IMR-90 (cell line): ENCODE measurements around the gene GPR107. TPM values are rescaled to one million over a fixed set of nuclear protein-coding genes. Genes with fewer than 3 reads are reported as not detected.
A peak's percentile ranks its signal among the peaks of the same experiment; 100 is the strongest.

Experiments
- ATAC-seq: fragments of 200-7000 bp; cut with Tn5 transposase; 2 replicates; pipeline ENCODE4 v1.9.1; 2020; ENCODE audit warnings: low read depth, mild to moderate bottlenecking, moderate library complexity
- BruUV-seq: library from RNA; stranded (reverse); fragments of 400-500 nt; replicated peaks from 2 replicates; lab custom pipeline; 2021; lab: Mats Ljungman, UMichigan
- CTCF ChIA-PET: fragments of 300-600 bp; formaldehyde crosslinking; extraction: SDS; loops from one replicate; lab custom pipeline; 2021; ENCODE audit warnings: antibody characterized with exemption; lab: Yijun Ruan, JAX
- POLR2A ChIA-PET: fragments of 300-600 bp; sonication (Branson Sonifier 250); formaldehyde crosslinking; loops from one replicate; lab custom pipeline; 2022; ENCODE audit warnings: antibody characterized with exemption; ENCODE audit not compliant: unreplicated experiment; lab: Charles Lee
- DNase-seq: peaks from one replicate; pipeline ENCODE4 v3.0.0; 2013
- H2AFZ ChIP-seq: replicated peaks from 2 replicates; pipeline ENCODE3; 2013; ENCODE audit warnings: low read length, mild to moderate bottlenecking; ENCODE audit not compliant: poor library complexity
- H2AK5ac ChIP-seq: 2 replicates; pipeline ENCODE4 v1.6.1; 2013; ENCODE audit warnings: low read depth, low read length, inconsistent platforms
- H2AK9ac ChIP-seq: replicated peaks from 2 replicates; pipeline ENCODE3; 2013; ENCODE audit warnings: mild to moderate bottlenecking, low read depth, low read length, moderate library complexity; ENCODE audit not compliant: poor library complexity
- H2BK120ac ChIP-seq: 2 replicates; pipeline ENCODE4 v1.6.1; 2013; ENCODE audit warnings: low read depth, low read length, inconsistent platforms
- H2BK15ac ChIP-seq: 3 replicates; pipeline ENCODE4 v1.6.1; 2013; ENCODE audit warnings: low read depth, low read length, inconsistent platforms
- H2BK20ac ChIP-seq: 2 replicates; pipeline ENCODE4 v1.6.1; 2013; ENCODE audit warnings: low read depth, mild to moderate bottlenecking, inconsistent platforms, low read length, moderate library complexity
- H2BK5ac ChIP-seq: 2 replicates; pipeline ENCODE4 v1.6.1; 2013; ENCODE audit warnings: mild to moderate bottlenecking, low read depth, low read length, inconsistent platforms; ENCODE audit not compliant: poor library complexity, severe bottlenecking
- H3K14ac ChIP-seq: replicated peaks from 2 replicates; pipeline ENCODE4 v1.6.1; 2013; ENCODE audit warnings: low read depth, low read length, inconsistent platforms
- H3K18ac ChIP-seq: 2 replicates; pipeline ENCODE4 v1.6.1; 2013; ENCODE audit warnings: low read depth, low read length, control low read depth
- H3K23ac ChIP-seq: 2 replicates; pipeline ENCODE4 v1.6.1; 2013; ENCODE audit warnings: low read depth, low read length, inconsistent platforms
- H3K27ac ChIP-seq: 2 replicates; pipeline ENCODE4 v1.5.1; 2013; ENCODE audit warnings: mild to moderate bottlenecking, control low read depth, low read length; ENCODE audit not compliant: insufficient read depth
- H3K27me3 ChIP-seq: 2 replicates; pipeline ENCODE4 v1.6.1; 2013; ENCODE audit warnings: low read length; ENCODE audit not compliant: control insufficient read depth, insufficient read depth
- H3K36me3 ChIP-seq: 2 replicates; pipeline ENCODE4 v1.6.1; 2013; ENCODE audit warnings: low read length, mixed read lengths; ENCODE audit not compliant: control insufficient read depth, insufficient read depth
- H3K4ac ChIP-seq: 2 replicates; pipeline ENCODE4 v1.6.1; 2013; ENCODE audit warnings: low read depth, low read length, inconsistent platforms
- H3K4me1 ChIP-seq: 2 replicates; pipeline ENCODE4 v1.6.1; 2013; ENCODE audit warnings: low read length, mixed read lengths; ENCODE audit not compliant: control insufficient read depth, insufficient read depth
- H3K4me2 ChIP-seq: 2 replicates; pipeline ENCODE4 v1.6.1; 2013; ENCODE audit warnings: low read depth, mild to moderate bottlenecking, control low read depth, low read length, moderate library complexity
- H3K4me3 ChIP-seq: 2 replicates; pipeline ENCODE4 v1.5.1; 2013; ENCODE audit warnings: low read depth, mild to moderate bottlenecking, control low read depth, low read length, moderate library complexity; ENCODE audit not compliant: insufficient read depth
- H3K56ac ChIP-seq: 2 replicates; pipeline ENCODE4 v1.6.1; 2013; ENCODE audit warnings: low read length, inconsistent platforms; ENCODE audit not compliant: insufficient read depth; ENCODE audit errors: extremely low read depth
- H3K79me1 ChIP-seq, 2 experiments: 2 replicates each; pipeline ENCODE4 v1.6.1; 2013; ENCODE audit warnings: low read length in 2 of 2, inconsistent platforms in 1 of 2, low read depth in 1 of 2
- H3K9ac ChIP-seq: 2 replicates; pipeline ENCODE4 v1.6.1; 2013; ENCODE audit warnings: low read depth, low read length, control low read depth
- H3K9me1 ChIP-seq: 2 replicates; pipeline ENCODE4 v1.6.1; 2013; ENCODE audit warnings: low read length, inconsistent platforms; ENCODE audit not compliant: insufficient read depth
- H3K9me3 ChIP-seq: 2 replicates; pipeline ENCODE4 v1.6.1; 2013; ENCODE audit warnings: low read length; ENCODE audit not compliant: control insufficient read depth, insufficient read depth
- H4K20me1 ChIP-seq: 2 replicates; pipeline ENCODE4 v1.6.1; 2013; ENCODE audit warnings: low read length, inconsistent platforms; ENCODE audit not compliant: insufficient read depth
- H4K5ac ChIP-seq: 2 replicates; pipeline ENCODE4 v1.6.1; 2013; ENCODE audit warnings: mild to moderate bottlenecking, low read depth, low read length, control low read depth
- H4K8ac ChIP-seq, 2 experiments: 2 replicates each; pipeline ENCODE4 v1.6.1; 2013; ENCODE audit warnings: low read depth in 2 of 2, low read length in 2 of 2, control low read depth in 1 of 2, inconsistent platforms in 1 of 2
- H4K91ac ChIP-seq: 2 replicates; pipeline ENCODE4 v1.6.1; 2013; ENCODE audit warnings: low read depth, low read length, inconsistent platforms; ENCODE audit not compliant: insufficient read depth
- BHLHE40 ChIP-seq: fragments of 150-350 bp; IDR thresholded peaks from 2 replicates; pipeline ENCODE4 v1.6.1; 2016; ENCODE audit warnings: mild to moderate bottlenecking, low read depth, low read length
- CEBPB ChIP-seq: IDR thresholded peaks from 2 replicates; pipeline ENCODE4 v1.6.1; 2012; ENCODE audit warnings: low read depth, low read length, improper control_type of control experiment
- FOS ChIP-seq: fragments of 150-350 bp; IDR thresholded peaks from 2 replicates; pipeline ENCODE4 v1.6.1; 2016; ENCODE audit warnings: low read depth, low read length
- MAFK ChIP-seq: IDR thresholded peaks from 2 replicates; pipeline ENCODE4 v1.6.1; 2012; ENCODE audit warnings: low read depth, low read length, improper control_type of control experiment
- MAZ ChIP-seq: IDR thresholded peaks from 2 replicates; pipeline ENCODE4 v1.6.1; 2012; ENCODE audit warnings: low read depth, mild to moderate bottlenecking, low read length, improper control_type of control experiment, moderate library complexity, borderline replicate concordance
- MXI1 ChIP-seq: IDR thresholded peaks from 2 replicates; pipeline ENCODE4 v1.6.1; 2012; ENCODE audit warnings: low read depth, mild to moderate bottlenecking, low read length, moderate library complexity, borderline replicate concordance
- RCOR1 ChIP-seq: IDR thresholded peaks from 2 replicates; pipeline ENCODE4 v1.6.1; 2012; ENCODE audit warnings: mild to moderate bottlenecking, low read length, improper control_type of control experiment; ENCODE audit not compliant: insufficient replicate concordance
- RFX5 ChIP-seq: IDR thresholded peaks from 2 replicates; pipeline ENCODE4 v1.8.0; 2012; ENCODE audit warnings: low read depth, mild to moderate bottlenecking, low read length, moderate library complexity
- SMC3 ChIP-seq: fragments of 150-350 bp; IDR thresholded peaks from 2 replicates; pipeline ENCODE4 v1.6.1; 2016; ENCODE audit warnings: low read depth, mild to moderate bottlenecking, antibody characterized with exemption, low read length, moderate library complexity
- USF2 ChIP-seq: fragments of 150-350 bp; IDR thresholded peaks from 2 replicates; pipeline ENCODE4 v1.6.1; 2017; ENCODE audit warnings: mild to moderate bottlenecking, antibody characterized with exemption, low read length, low read depth
- WGBS, 2 experiments: methylation state at CpG; one replicate each; pipeline versions ENCODE4 v1.1.5 to v1.1.7; 2013; ENCODE audit warnings: missing lambda C conversion rate in 2 of 2; ENCODE audit not compliant: insufficient read length in 1 of 2; ENCODE audit errors: extremely low coverage in 2 of 2; 5-methylcytosine and 5-hydroxymethylcytosine counted together
- dilution Hi-C: fragments of 300-500 bp; cut with HindIII; formaldehyde crosslinking; loops from one replicate; pipeline ENCODE4 v1.14.3; 2018; ENCODE audit warnings: low sequenced_read_pairs; ENCODE audit not compliant: unreplicated experiment
- in situ Hi-C: fragments of 300-500 bp; cut with MboI; formaldehyde crosslinking; loops from 3 replicates; pipeline ENCODE4 v1.14.3; 2019; ENCODE audit warnings: low sequenced_read_pairs, inconsistent platforms, mixed read lengths
- intact Hi-C: fragments of 100-400 bp; cut with micrococcal nuclease; formaldehyde crosslinking; loops from 2 replicates; pipeline ENCODE4 v1.10.0; 2022
- polyA plus RNA-seq, 3 experiments: library from polyadenylated mRNA; depleted of rRNA; stranded (reverse); fragments of >200 nt; gene quantifications; 2 replicates each; pipeline ENCODE4 v1.2.3, GENCODE V29; 2012; ENCODE audit warnings: low replicate concordance in 1 of 3
- total RNA-seq: library from RNA; depleted of rRNA; stranded (reverse); fragments of >200 nt; gene quantifications from 2 replicates; pipeline ENCODE4 v1.2.3, GENCODE V29; 2012
- TF ChIP-seq, protein P1 (sequence below): conservative IDR thresholded peaks from 2 replicates; pipeline ENCODE4 v1.5.1; 2012; ENCODE audit warnings: mild to moderate bottlenecking, low read depth, low read length, improper control_type of control experiment

The GPR107 gene
- total and polyA plus RNA-seq, 2 of the 4 experiments (the other 2 are of a cell fraction) = 16.7 to 21.6 TPM

- CTCF ChIA-PET = interaction anchor here (0.6 kb wide), 1 partner anchor 9 kb away, joined by 5 read pairs; no protein-coding TSS in a partner anchor
Observed at GRCh38 chr9:130124085-130124860, 70.6 kb downstream of the GPR107 start.

More at GRCh38 chr9:130124085-130124860, 70.6 kb downstream of the GPR107 start:
- Histone ChIP-seq H2BK20ac (no peak overlapping the region), H2BK15ac (no peak overlapping the region), H3K4me1 (peaks cover 12% of the 10 kb centered on the region), H3K27me3 (no peaks in the 10 kb centered on the region), H2AK9ac (no peak overlapping the region), H3K9ac (no peak overlapping the region), H4K91ac (no peak overlapping the region), H3K4ac (no peak overlapping the region), H2BK5ac (no peak overlapping the region), H2AFZ (no peak overlapping the region), H3K23ac (no peak overlapping the region), H4K20me1 (peaks cover 7% of the 10 kb centered on the region), H3K56ac (no peak overlapping the region), H3K27ac (no peak overlapping the region), H3K14ac (no peak overlapping the region), H2BK120ac (no peak overlapping the region), H4K8ac (no peak overlapping the region), H3K9me3 (no peaks in the 10 kb centered on the region), H3K4me2 (no peak overlapping the region), H3K4me3 (no peak overlapping the region), H3K18ac (no peak overlapping the region), H3K36me3 (peaks cover 26% of the 10 kb centered on the region), H2AK5ac (no peak overlapping the region), H4K5ac (no peak overlapping the region), H3K9me1 (peaks cover 8% of the 10 kb centered on the region; the same call in 1 of the 2 replicates), H3K79me1 (peaks cover 0 to 23% of the 10 kb centered on the region in 2 experiments; a peak in 2 of 4 replicates)
- in situ Hi-C loops (loop anchor here (25.0 kb wide), 2 partner anchors 113 to 538 kb away; partner anchors contain the start of gene PRDM12), dilution Hi-C loops (loop anchor here (25.0 kb wide), 1 partner anchor 113 kb away; no protein-coding TSS in a partner anchor), intact Hi-C loops (no loop called here)
- POLR2A ChIA-PET = interaction anchor here (0.6 to 0.7 kb wide), 2 partner anchors 9 to 117 kb away, joined by 4 to 6 read pairs; no protein-coding TSS in a partner anchor
- no peak for ATAC-seq
- no TSS peak for BruUV-seq
- peak; percentile 68 for DNase-seq
- TF ChIP-seq BHLHE40 (no peak), RFX5 (no peak), MXI1 (no peak), MAFK (no peak), USF2 (no peak), FOS (no peak), CEBPB (no peak), MAZ (no peak), SMC3 (no peak), RCOR1 (no peak)
- TF ChIP-seq, protein P1, sequence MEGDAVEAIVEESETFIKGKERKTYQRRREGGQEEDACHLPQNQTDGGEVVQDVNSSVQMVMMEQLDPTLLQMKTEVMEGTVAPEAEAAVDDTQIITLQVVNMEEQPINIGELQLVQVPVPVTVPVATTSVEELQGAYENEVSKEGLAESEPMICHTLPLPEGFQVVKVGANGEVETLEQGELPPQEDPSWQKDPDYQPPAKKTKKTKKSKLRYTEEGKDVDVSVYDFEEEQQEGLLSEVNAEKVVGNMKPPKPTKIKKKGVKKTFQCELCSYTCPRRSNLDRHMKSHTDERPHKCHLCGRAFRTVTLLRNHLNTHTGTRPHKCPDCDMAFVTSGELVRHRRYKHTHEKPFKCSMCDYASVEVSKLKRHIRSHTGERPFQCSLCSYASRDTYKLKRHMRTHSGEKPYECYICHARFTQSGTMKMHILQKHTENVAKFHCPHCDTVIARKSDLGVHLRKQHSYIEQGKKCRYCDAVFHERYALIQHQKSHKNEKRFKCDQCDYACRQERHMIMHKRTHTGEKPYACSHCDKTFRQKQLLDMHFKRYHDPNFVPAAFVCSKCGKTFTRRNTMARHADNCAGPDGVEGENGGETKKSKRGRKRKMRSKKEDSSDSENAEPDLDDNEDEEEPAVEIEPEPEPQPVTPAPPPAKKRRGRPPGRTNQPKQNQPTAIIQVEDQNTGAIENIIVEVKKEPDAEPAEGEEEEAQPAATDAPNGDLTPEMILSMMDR = no peak
- WGBS, 2 experiments = no CpG with 5 or more reads among the region's 7 CpGs
